GM13976 (cell line): ENCODE measurements around the gene PAK1.

Source experiments
- DNase-seq: peaks from one replicate; pipeline ENCODE4 v3.0.0; 2012; ENCODE audit warnings: low spot score
- in situ Hi-C: fragments of 300-500 bp; cut with MboI; formaldehyde crosslinking; loops from one replicate; pipeline ENCODE4 v1.12.0; 2022; ENCODE audit warnings: low sequenced_read_pairs, mixed read lengths, inconsistent platforms; ENCODE audit not compliant: unreplicated experiment
- TF ChIP-seq, protein P1 (sequence below): IDR thresholded peaks from 2 replicates; pipeline ENCODE4 v1.5.1; 2012; ENCODE audit warnings: borderline replicate concordance, mild to moderate bottlenecking; ENCODE audit not compliant: insufficient read depth; ENCODE audit errors: extremely low read depth, missing control alignments, control extremely low read depth

Gene PAK1

DNA sequence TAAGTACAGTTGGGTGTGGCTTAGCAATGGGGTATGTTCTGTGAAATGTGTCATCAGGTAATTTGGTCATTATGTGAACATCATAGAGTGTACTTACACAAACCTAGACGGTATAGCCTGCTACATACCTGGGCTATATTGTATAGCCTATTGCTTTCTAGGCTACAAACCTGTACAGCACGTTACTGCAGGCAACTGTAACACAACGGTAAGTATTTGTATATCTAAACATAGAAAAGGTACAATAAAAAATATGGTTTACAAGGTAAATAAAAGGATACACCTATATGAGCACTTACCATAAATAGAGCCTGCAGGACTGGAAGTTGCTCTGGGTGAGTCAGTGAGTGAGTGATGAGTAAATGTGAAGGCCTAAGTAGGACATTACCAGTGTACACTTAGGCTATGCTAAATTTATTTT, 99.3 kb downstream of the PAK1 start:
- TF ChIP-seq, protein P1, sequence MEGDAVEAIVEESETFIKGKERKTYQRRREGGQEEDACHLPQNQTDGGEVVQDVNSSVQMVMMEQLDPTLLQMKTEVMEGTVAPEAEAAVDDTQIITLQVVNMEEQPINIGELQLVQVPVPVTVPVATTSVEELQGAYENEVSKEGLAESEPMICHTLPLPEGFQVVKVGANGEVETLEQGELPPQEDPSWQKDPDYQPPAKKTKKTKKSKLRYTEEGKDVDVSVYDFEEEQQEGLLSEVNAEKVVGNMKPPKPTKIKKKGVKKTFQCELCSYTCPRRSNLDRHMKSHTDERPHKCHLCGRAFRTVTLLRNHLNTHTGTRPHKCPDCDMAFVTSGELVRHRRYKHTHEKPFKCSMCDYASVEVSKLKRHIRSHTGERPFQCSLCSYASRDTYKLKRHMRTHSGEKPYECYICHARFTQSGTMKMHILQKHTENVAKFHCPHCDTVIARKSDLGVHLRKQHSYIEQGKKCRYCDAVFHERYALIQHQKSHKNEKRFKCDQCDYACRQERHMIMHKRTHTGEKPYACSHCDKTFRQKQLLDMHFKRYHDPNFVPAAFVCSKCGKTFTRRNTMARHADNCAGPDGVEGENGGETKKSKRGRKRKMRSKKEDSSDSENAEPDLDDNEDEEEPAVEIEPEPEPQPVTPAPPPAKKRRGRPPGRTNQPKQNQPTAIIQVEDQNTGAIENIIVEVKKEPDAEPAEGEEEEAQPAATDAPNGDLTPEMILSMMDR = no peak
- DNase-seq = no peak
- in situ Hi-C loops = no loop called here

DNA sequence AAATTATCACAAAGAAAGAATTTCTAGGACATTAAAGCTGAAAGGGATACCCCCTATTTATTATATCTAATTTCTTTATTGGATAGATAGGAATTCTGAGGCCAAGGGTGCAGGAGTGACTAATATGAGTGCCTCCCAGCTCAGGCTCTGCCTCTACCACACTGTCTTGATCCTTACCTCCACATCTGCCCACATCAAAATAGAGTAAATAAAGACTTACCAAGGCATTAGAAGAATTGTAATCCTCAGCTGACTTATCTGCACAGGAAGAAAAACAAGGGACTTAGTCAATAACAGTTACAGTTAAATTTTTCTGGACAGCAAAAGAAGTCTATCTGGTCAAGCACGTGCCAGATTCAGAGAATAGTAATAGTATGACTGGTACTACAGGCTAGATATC, 99.8 kb downstream of the PAK1 start:
- no peak for DNase-seq
- in situ Hi-C loops = no loop called here
- TF ChIP-seq, protein P1 = no peak

DNA sequence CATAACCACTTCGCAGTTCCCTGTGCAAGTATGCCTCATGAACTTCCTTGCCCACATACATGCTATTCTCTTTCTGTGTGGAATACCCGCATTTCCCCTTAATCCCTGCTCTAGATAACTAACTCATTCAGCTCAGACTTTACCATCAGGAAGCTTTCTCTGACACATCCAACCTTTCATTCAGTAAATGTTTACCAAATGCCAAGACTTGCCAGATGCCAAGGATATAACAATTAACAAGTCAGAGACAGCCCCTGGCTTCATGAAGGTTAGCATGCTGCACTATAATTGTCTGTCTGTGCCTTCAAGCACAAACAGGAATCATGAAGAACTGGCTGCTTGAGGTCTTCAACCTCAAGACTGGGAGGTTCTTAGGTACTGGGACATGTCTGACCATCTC, 101.2 kb downstream of the PAK1 start:
- TF ChIP-seq, protein P1 = no peak
- DNase-seq = no peak
- in situ Hi-C loops = no loop called here

DNA sequence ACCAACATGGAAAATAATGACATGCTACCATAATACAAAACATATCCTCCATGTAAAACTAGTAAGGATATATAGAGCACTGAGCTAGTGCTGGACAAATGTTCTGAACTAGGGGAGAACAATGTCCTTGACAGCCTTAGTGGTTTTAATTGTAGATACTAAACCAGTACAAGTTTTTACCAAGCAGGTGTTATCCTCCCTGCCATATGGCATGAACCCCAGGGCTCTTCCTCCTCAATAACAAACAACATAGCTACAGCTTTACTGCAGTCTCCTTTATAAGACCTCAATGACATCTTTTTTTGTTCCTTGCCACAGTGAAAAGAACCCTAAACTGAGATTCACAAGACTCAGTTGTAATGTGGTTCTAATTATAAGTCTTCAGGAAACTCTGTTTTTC, 102.2 kb downstream of the PAK1 start:
- in situ Hi-C loops = no loop called here

DNA sequence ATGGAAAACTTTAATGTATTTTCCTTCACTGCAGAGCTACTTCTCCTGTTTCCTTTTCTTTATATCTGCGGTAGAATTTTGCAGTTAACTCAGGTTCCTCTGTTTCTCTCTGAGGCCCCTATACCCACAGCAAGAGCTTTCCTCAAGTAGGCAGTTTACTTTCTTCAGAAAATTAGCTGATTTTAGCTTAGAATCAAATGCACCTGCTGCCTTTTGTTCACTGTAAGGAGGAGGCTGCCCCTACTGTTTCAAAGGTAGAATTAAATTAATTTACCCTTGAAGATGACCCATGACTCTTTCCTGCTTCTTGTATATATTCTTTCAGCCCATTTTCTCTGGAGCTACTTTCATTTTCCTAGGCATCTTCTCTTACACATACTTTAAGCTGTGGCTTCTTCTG, 103.7 kb downstream of the PAK1 start:
- no peak for DNase-seq
- TF ChIP-seq, protein P1 = no peak
- in situ Hi-C loops = no loop called here

More for the DNA sequence above, 102.2 kb downstream of the PAK1 start:
- TF ChIP-seq, protein P1 = no peak
- DNase-seq = no peak

DNA sequence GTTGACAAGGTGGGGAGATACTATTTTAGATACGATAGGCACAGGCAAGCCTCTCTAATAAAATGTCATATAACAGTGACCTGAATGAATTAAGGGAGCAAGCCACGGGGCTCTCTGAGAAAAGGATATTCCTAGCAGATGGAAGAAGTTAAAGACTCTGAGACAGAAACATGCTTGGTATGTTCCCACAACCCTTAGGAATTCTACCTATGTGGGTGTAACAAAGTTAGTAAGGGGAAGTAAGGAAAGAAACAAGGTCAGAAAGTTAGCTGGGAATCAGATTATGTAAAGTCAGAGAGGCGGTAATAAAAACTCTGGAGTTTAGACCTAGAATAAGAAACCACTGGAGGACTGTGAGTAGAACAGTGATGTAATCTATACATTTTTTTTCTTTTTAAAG, 112.7 kb downstream of the PAK1 start:
- TF ChIP-seq, protein P1 = no peak
- DNase-seq = no peak
- in situ Hi-C loops = no loop called here

DNA sequence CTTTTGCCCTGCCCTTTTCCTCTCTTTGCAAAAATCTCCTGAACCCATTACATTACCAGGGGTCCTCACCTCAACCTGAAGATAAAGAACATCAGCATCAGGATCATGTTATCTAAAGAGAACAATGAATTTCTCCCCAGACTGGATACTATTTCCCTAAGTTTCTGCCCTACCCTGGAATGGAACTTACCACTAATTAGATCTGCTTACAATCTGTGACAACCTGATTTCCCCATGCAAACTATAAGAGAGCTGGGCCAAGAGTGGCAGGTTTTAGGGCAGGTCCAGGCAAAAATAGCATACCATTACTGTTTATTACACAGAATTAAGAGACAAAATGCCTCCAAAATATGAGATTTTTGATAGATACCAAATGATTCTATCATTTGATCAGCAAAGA, 114.4 kb downstream of the PAK1 start:
- in situ Hi-C loops = no loop called here
- no peak for DNase-seq
- TF ChIP-seq, protein P1 = no peak
